NCI-H2196 (cell line): ENCODE data around the gene FRG1.
"Not testable (repeated sequence)": the region's sequence is repeated elsewhere in the genome, so short reads cannot be mapped to it uniquely, and the experiment has no call there.

ENCODE experiments used
- DNase-seq: peaks from one replicate; lab custom pipeline; 2025; ENCODE audit not compliant: unreplicated experiment; lab: John Stamatoyannopoulos, UW

The FRG1 gene

GRCh38 chr4:189940178-189941004 lies at the start of gene FRG1:
Gene FRG1 (plus strand): TSS chr4:189940872. CDS start chr4:189941010, 138 bp downstream.
- no peak for DNase-seq

- DNase-seq: no peak
Measured at GRCh38 chr4:189897667-189898066, 43.0 kb upstream of the FRG1 start.

- not testable (repeated sequence) for DNase-seq
Measured at GRCh38 chr4:189899481-189900015, 41.1 kb upstream of the FRG1 start.

- not testable (repeated sequence) for DNase-seq
Measured at GRCh38 chr4:189904420-189905027, 36.1 kb upstream of the FRG1 start.

GRCh38 chr4:189912170-189912569 lies 28.5 kb upstream of the FRG1 start:
- DNase-seq: no peak

- no peak for DNase-seq
Measured at GRCh38 chr4:189917161-189917891, 23.3 kb upstream of the FRG1 start.

- no peak for DNase-seq
Measured at GRCh38 chr4:189921058-189921457, 19.6 kb upstream of the FRG1 start.

- not testable (repeated sequence) for DNase-seq
Measured at GRCh38 chr4:189926742-189927141, 13.9 kb upstream of the FRG1 start.

DNA sequence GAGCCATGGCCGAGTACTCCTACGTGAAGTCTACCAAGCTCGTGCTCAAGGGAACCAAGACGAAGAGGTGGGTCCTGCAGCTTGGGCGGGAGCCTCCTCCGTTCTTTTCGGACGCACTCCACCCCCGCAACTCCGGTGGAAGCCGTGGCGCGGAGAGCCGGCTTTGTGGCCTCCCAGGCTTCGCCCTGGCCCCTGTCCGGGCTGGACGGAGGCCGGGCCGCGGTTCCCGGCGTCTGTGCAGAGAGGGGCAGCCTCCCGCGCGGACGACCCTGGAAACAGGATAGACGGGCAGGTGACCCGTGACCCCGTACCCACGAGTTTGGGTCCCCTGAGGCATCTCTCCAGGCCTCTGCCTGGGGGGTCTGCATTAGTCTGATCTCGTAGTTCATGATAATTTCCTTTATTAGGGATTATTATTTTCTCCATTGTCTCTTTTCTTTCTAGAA lies 356 bp downstream of the FRG1 start:
- no peak for DNase-seq

GRCh38 chr4:189942412-189942811 lies 1.7 kb downstream of the FRG1 start:
- DNase-seq: not testable (repeated sequence)

GRCh38 chr4:189944077-189944476 lies 3.4 kb downstream of the FRG1 start:
- not testable (repeated sequence) for DNase-seq

- DNase-seq: not testable (repeated sequence)
Measured at GRCh38 chr4:189946906-189947305, 6.2 kb downstream of the FRG1 start.

DNA sequence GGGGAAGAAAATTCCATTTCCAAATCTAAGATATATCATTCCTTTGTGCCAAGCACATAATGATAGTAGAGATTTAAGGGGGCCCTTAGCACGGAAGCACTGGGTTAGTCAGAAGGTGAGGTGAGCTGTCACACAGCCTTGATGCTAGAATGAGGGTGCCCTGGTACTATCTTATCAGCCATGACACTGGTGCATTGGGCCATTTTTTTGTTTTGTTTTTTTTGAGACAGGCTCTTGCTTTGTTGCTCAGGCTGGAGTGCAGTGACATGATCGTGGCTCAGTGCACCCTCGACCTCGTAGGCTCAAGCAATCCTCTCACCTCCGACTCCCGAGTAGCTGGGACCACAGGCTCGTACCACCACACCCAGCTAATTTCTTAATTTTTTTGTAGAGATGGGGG lies 7.8 kb downstream of the FRG1 start:
- not testable (repeated sequence) for DNase-seq

- DNase-seq: not testable (repeated sequence)
Measured at GRCh38 chr4:189969291-189969690, 28.6 kb downstream of the FRG1 start.

- DNase-seq: no peak
Measured at GRCh38 chr4:189973646-189974045, 33.0 kb downstream of the FRG1 start.

DNA sequence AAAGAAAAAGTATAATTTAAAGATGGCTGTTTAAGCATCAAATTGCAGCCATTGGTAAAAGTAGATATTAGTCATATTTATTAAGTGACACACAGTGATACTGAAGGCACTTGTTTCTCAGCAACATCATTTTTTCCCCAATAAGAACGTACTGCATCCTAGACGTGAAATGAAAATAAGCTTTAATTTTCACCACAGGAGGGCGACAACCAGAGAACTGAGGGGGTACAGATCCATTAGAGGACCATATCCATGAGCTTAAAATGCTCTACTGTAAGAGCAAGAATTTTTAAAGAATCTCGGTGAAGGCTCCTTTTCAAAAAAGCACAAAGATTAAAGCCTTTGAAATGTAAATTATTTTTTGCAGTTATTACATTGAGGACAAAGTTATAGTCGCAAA lies 33.4 kb downstream of the FRG1 start:
- no peak for DNase-seq

GRCh38 chr4:189979196-189980047 lies 38.8 kb downstream of the FRG1 start:
- no peak for DNase-seq

- not testable (repeated sequence) for DNase-seq
Measured at GRCh38 chr4:189980292-189980691, 39.6 kb downstream of the FRG1 start.

GRCh38 chr4:189981970-189982369 lies 41.3 kb downstream of the FRG1 start:
- DNase-seq: no peak

DNA sequence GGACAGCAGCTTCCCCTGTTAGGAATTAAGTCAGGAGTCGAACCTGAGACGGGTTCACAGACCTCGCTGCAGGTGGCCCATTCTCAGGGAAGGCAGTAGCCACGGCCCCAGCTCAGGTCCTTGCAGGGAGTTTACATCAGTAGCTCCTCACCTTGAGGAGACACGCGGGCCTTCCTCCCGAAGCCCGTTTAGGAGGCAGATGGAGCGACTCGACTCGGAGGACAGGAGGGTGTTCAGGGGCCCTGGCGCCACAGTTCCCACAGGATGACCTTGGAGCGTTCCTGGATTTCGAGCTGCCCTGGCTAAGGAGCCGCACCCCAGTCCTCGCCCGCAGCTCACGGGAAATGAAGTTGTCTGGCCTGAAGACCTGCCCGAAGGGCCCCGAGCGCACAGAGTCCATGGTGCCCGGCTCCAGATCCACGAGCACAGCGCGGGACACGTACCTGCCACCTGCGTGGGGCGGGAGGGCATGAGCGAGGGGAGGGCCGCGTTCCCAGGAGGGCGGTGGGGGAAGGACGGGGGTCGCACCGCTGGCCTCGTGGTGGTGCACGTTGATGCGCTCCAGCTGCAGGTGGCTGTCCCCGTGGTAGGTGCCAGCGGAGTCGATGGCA lies 43.3 kb downstream of the FRG1 start:
- DNase-seq: not testable (repeated sequence)
